Measurements from ENCODE around the gene INSR.

The INSR gene

GRCh38 chr19:7263066-7263465, 31.1 kb downstream of the INSR start:
- no peak overlapping the region for H3K4me3 ChIP-seq (replicated peaks; ENCODE audit: insufficient read depth, low read length)
- DNase-seq (ENCODE audit: low read depth in 1 of 2, low spot score in 1 of 2), result no peak
- no peaks in the 10 kb centered on the region for H3K27me3 ChIP-seq (ENCODE audit: insufficient read depth, poor library complexity, severe bottlenecking)
- TF ChIP-seq POLR2AphosphoS5 (IDR thresholded peaks at IDR 0.05; ENCODE audit: low read depth), result no peak
- TF ChIP-seq, protein P1, sequence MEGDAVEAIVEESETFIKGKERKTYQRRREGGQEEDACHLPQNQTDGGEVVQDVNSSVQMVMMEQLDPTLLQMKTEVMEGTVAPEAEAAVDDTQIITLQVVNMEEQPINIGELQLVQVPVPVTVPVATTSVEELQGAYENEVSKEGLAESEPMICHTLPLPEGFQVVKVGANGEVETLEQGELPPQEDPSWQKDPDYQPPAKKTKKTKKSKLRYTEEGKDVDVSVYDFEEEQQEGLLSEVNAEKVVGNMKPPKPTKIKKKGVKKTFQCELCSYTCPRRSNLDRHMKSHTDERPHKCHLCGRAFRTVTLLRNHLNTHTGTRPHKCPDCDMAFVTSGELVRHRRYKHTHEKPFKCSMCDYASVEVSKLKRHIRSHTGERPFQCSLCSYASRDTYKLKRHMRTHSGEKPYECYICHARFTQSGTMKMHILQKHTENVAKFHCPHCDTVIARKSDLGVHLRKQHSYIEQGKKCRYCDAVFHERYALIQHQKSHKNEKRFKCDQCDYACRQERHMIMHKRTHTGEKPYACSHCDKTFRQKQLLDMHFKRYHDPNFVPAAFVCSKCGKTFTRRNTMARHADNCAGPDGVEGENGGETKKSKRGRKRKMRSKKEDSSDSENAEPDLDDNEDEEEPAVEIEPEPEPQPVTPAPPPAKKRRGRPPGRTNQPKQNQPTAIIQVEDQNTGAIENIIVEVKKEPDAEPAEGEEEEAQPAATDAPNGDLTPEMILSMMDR (IDR thresholded peaks at IDR 0.05; ENCODE audit: insufficient read depth, low read length), result no peak
- no peak for TF ChIP-seq SPI1 (IDR thresholded peaks at IDR 0.05; ENCODE audit: borderline replicate concordance, low read depth)
- no peak overlapping the region for H3K27ac ChIP-seq (replicated peaks)

DNA sequence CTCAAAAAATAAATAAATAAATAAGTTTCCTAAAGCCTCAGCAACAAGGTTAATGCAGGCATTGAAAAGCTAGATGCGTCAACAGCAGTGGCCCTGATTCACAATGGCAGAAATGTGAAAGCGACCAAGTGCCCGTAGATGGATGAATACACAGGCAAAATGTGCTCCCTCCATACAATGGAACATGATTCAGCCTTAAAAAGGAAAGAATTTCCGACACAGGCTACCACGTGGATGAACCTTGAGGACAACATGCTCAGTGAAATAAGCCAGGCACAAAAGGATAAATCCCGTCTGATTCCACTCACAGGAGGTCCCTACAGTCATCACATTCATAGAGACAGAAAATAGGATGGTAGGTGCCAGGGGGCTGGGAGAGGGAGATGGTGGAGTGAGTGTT, 31.7 kb downstream of the INSR start:
- DNase-seq (ENCODE audit: low read depth in 1 of 2, low spot score in 1 of 2), result no peak
- TF ChIP-seq GABPA (IDR thresholded peaks at IDR 0.05; ENCODE audit: low read depth) (no peak), SPI1 (IDR thresholded peaks at IDR 0.05; ENCODE audit: borderline replicate concordance, low read depth) (no peak), POLR2AphosphoS5 (IDR thresholded peaks at IDR 0.05; ENCODE audit: low read depth) (no peak)
- TF ChIP-seq, protein P2, sequence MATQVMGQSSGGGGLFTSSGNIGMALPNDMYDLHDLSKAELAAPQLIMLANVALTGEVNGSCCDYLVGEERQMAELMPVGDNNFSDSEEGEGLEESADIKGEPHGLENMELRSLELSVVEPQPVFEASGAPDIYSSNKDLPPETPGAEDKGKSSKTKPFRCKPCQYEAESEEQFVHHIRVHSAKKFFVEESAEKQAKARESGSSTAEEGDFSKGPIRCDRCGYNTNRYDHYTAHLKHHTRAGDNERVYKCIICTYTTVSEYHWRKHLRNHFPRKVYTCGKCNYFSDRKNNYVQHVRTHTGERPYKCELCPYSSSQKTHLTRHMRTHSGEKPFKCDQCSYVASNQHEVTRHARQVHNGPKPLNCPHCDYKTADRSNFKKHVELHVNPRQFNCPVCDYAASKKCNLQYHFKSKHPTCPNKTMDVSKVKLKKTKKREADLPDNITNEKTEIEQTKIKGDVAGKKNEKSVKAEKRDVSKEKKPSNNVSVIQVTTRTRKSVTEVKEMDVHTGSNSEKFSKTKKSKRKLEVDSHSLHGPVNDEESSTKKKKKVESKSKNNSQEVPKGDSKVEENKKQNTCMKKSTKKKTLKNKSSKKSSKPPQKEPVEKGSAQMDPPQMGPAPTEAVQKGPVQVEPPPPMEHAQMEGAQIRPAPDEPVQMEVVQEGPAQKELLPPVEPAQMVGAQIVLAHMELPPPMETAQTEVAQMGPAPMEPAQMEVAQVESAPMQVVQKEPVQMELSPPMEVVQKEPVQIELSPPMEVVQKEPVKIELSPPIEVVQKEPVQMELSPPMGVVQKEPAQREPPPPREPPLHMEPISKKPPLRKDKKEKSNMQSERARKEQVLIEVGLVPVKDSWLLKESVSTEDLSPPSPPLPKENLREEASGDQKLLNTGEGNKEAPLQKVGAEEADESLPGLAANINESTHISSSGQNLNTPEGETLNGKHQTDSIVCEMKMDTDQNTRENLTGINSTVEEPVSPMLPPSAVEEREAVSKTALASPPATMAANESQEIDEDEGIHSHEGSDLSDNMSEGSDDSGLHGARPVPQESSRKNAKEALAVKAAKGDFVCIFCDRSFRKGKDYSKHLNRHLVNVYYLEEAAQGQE (IDR thresholded peaks at IDR 0.05; ENCODE audit: insufficient replicate concordance, low read depth), result no peak
- TF ChIP-seq, protein P1 (IDR thresholded peaks at IDR 0.05; ENCODE audit: insufficient read depth, low read length), result no peak
- H3K27ac ChIP-seq (replicated peaks), result no peak overlapping the region
- H3K4me3 ChIP-seq (replicated peaks; ENCODE audit: insufficient read depth, low read length), result no peak overlapping the region
- no peaks in the 10 kb centered on the region for H3K27me3 ChIP-seq (ENCODE audit: insufficient read depth, poor library complexity, severe bottlenecking)

GRCh38 chr19:7260161-7260560, 34.1 kb downstream of the INSR start:
- DNase-seq (ENCODE audit: low read depth in 1 of 2, low spot score in 1 of 2), result no peak
- H3K4me3 ChIP-seq (replicated peaks; ENCODE audit: insufficient read depth, low read length), result no peak overlapping the region
- H3K27me3 ChIP-seq (ENCODE audit: insufficient read depth, poor library complexity, severe bottlenecking), result no peaks in the 10 kb centered on the region
- no peak overlapping the region for H3K27ac ChIP-seq (replicated peaks)
- TF ChIP-seq, protein P2 (IDR thresholded peaks at IDR 0.05; ENCODE audit: insufficient replicate concordance, low read depth), result no peak
- TF ChIP-seq, protein P1 (IDR thresholded peaks at IDR 0.05; ENCODE audit: insufficient read depth, low read length), result no peak
- TF ChIP-seq GABPA (IDR thresholded peaks at IDR 0.05; ENCODE audit: low read depth) (no peak), POLR2AphosphoS5 (IDR thresholded peaks at IDR 0.05; ENCODE audit: low read depth) (no peak), SPI1 (IDR thresholded peaks at IDR 0.05; ENCODE audit: borderline replicate concordance, low read depth) (no peak)

GRCh38 chr19:7258840-7259395, 35.3 kb downstream of the INSR start:
- Histone ChIP-seq H3K27ac (replicated peaks) (no peak overlapping the region), H3K4me3 (replicated peaks; ENCODE audit: insufficient read depth, low read length) (no peak overlapping the region), H3K27me3 (ENCODE audit: insufficient read depth, poor library complexity, severe bottlenecking) (no peaks in the 10 kb centered on the region)
- DNase-seq (ENCODE audit: low read depth in 1 of 2, low spot score in 1 of 2), result no peak
- TF ChIP-seq POLR2AphosphoS5 (IDR thresholded peaks at IDR 0.05; ENCODE audit: low read depth) (no peak), SPI1 (IDR thresholded peaks at IDR 0.05; ENCODE audit: borderline replicate concordance, low read depth) (no peak), GABPA (IDR thresholded peaks at IDR 0.05; ENCODE audit: low read depth) (no peak)
- TF ChIP-seq, protein P2 (IDR thresholded peaks at IDR 0.05; ENCODE audit: insufficient replicate concordance, low read depth), result no peak
- TF ChIP-seq, protein P1 (IDR thresholded peaks at IDR 0.05; ENCODE audit: insufficient read depth, low read length), result no peak
